GM12874 (cell line): Measurements from ENCODE around the gene UGT8.

ENCODE experiments used
- TF ChIP-seq, protein P1 (sequence below): IDR thresholded peaks from 2 replicates; pipeline ENCODE4 v1.5.1; 2011; ENCODE audit warnings: low read depth, mild to moderate bottlenecking, control low read depth, low read length, moderate library complexity; ENCODE audit not compliant: insufficient read depth

Gene UGT8

DNA sequence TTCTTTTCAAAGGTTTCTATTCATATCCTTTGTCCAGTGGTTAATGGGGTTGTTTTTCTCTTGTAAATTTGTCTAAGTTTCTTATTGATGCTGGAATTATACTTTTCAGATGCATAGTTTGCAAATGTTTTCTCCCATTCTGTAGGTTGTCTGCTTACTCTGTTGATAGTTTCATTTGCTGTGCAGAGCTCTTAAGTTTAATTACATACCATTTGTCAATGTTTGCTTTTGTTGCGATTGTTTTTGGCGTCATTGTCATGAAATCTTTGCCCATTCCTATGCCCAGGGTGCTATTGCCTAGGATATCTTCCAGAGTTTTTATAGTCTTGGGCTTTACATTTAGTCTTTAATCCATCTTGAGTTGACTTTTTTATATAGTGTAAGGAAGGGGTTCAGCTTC, 21.2 kb upstream of the UGT8 start:
- TF ChIP-seq, protein P1, sequence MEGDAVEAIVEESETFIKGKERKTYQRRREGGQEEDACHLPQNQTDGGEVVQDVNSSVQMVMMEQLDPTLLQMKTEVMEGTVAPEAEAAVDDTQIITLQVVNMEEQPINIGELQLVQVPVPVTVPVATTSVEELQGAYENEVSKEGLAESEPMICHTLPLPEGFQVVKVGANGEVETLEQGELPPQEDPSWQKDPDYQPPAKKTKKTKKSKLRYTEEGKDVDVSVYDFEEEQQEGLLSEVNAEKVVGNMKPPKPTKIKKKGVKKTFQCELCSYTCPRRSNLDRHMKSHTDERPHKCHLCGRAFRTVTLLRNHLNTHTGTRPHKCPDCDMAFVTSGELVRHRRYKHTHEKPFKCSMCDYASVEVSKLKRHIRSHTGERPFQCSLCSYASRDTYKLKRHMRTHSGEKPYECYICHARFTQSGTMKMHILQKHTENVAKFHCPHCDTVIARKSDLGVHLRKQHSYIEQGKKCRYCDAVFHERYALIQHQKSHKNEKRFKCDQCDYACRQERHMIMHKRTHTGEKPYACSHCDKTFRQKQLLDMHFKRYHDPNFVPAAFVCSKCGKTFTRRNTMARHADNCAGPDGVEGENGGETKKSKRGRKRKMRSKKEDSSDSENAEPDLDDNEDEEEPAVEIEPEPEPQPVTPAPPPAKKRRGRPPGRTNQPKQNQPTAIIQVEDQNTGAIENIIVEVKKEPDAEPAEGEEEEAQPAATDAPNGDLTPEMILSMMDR = no peak

DNA sequence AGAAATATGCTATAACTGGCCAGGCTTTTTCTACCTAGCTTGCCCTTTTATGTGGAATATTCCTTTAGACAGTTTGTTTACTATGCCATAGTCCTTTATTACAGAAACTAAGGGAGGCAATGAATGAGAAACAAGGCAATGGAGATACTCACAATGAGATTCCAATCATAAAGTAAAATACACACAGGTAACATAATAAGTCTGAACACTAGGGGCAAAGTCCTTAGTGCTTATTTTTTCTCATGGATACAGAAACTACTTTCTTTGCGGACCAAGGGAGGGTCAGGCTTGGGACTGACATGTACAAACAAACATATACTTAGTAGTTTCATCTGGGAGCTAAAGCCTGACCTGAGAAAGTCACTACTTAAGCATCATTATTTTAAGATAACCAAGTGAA, 16.0 kb upstream of the UGT8 start:
- TF ChIP-seq, protein P1 = no peak

DNA sequence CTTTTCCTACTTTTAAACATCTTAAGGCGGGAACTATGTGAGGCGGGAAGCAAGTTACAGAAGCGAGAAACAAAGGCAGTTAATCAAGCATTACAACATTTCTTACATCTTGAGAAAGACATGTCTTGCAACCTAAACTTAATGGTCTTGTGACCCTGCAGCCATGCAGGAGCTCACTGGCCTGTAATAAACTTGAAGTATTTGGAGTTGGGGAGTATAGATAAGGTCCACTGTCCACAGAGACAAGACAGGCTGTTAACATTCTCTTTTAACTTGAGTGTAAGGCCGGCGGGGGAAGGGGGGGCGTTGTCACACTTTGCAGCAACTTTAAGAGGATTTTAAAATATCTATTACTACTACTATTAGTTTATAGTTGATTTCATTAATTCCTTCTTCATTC, 10.3 kb upstream of the UGT8 start:
- TF ChIP-seq, protein P1 = no peak

DNA sequence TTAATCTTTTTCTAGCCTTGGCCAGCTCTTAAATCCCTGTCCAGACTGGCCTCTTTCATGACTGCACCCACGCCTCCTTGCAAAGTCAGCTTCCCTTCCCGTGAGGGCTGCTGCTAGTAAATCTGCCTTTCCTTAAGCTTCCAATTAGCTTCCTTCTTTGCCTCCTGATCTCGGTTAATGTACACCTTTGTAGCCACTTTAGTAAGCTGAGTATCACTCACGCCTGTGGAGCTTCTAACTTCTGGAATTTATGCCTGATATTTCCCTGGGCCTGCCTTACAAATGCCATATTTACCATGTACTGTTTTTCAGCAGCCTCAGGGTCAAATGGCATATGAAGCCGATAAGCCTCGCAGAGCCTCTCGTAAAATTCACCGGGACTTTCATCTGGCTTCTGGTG, 5.1 kb upstream of the UGT8 start:
- TF ChIP-seq, protein P1 = no peak

DNA sequence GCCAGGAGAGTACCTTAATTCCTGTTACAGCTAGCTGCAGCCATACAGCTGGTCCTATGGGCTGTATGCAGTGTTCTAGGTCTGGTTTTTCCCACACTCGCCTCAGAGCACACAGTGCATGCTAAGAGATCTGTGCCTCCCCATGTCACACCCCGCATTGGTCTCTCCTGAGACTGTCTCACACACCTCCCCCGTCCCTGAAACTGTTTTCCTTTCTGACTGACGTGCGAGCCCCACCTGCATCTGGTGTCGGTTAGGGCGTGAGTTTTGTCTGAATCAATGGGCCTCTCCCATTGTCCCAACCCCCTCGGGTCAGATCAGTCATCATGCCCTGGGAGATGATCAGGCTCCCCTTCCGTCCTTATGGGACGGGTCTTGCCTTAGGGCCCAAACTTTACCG, 3.4 kb upstream of the UGT8 start:
- TF ChIP-seq, protein P1 = no peak

DNA sequence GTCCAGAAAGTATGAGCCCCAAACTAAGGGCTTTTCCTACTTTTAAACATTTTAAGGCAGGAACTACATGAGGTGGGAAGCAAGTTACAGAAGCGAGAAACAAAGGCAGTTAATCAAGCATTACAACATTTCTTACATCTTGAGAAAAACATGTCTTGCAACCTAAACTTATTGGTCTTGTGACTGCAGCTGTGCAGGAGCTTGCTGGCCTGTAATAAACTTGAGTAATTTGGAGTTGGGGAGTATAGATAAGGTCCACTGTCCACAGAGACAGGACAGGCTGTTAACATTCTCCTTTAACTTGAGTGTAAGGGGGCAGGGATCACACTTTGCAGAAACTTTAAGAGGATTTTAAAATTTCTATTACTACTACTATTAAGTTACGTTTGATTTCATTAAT, 2.7 kb upstream of the UGT8 start:
- TF ChIP-seq, protein P1 = no peak

DNA sequence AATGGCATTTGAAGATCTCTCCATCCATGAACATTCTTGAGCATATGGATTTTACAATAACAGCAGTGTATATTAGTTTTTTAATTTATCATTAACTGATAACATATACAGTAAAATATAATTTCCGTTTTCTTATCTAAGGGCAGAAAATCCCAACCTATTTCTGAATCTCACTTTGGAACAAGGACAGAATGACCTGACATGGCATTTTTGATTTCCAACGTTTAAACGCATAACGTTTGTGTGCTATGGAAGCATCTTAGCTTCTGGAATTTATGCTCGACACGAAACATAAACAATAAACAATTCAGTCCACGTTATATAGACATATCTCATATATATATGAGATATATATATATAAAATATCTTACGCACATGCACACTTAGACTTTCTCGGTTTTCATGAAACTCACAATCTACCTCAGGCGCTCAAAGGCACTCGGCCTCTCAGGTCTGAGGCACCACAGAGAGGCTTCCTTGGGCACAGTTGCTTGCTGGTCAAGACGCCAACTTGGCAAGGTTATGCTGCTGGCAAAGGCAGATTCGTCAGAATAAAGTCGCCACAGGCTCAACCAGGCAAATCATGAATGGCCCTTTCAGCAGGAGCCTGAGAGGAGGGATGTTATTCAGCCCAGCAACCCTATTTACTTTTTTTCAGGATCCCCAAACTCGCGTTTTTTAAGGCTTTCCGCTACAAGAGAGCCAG, 1.0 kb upstream of the UGT8 start:
- TF ChIP-seq, protein P1 = no peak
